ENCODE data around the gene ZNF92. TPM values are rescaled to one million over a fixed set of nuclear protein-coding genes. Genes with fewer than 3 reads are reported as not detected.

Gene ZNF92
- total RNA-seq = 10 to 100 TPM in 1 of 4 donors, 1 to 10 TPM in 3; 2.1 to 22.7 (median 6.0) TPM

GRCh38 chr7:65373608-65374351 is at the start of gene ZNF92:
Gene ZNF92, plus strand, starts transcription at chr7:65373855. Its CDS starts 143 bp downstream, at chr7:65373998.
- intact Hi-C loops (cut with DNase I; ENCODE audit: low total_unique reads) = no loop called here
- peak; percentile 93 for DNase-seq
- H3K9me3 ChIP-seq = no peaks in the 10 kb centered on the region
- peak within 1 kb of the TSS; percentile 74 to 78 for H3K27ac ChIP-seq
- H3K27me3 ChIP-seq = no peaks in the 10 kb centered on the region
- no peaks in the 10 kb centered on the region for H3K4me1 ChIP-seq
- no peaks in the 10 kb centered on the region for H3K36me3 ChIP-seq
- peak within 1 kb of the TSS; percentile 75 to 89 for H3K4me3 ChIP-seq
- peak; percentile 81 to 97 for TF ChIP-seq POLR2A (IDR thresholded peaks at IDR 0.05)
- TF ChIP-seq, protein P1, sequence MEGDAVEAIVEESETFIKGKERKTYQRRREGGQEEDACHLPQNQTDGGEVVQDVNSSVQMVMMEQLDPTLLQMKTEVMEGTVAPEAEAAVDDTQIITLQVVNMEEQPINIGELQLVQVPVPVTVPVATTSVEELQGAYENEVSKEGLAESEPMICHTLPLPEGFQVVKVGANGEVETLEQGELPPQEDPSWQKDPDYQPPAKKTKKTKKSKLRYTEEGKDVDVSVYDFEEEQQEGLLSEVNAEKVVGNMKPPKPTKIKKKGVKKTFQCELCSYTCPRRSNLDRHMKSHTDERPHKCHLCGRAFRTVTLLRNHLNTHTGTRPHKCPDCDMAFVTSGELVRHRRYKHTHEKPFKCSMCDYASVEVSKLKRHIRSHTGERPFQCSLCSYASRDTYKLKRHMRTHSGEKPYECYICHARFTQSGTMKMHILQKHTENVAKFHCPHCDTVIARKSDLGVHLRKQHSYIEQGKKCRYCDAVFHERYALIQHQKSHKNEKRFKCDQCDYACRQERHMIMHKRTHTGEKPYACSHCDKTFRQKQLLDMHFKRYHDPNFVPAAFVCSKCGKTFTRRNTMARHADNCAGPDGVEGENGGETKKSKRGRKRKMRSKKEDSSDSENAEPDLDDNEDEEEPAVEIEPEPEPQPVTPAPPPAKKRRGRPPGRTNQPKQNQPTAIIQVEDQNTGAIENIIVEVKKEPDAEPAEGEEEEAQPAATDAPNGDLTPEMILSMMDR (IDR thresholded peaks at IDR 0.05) = no peak

DNA sequence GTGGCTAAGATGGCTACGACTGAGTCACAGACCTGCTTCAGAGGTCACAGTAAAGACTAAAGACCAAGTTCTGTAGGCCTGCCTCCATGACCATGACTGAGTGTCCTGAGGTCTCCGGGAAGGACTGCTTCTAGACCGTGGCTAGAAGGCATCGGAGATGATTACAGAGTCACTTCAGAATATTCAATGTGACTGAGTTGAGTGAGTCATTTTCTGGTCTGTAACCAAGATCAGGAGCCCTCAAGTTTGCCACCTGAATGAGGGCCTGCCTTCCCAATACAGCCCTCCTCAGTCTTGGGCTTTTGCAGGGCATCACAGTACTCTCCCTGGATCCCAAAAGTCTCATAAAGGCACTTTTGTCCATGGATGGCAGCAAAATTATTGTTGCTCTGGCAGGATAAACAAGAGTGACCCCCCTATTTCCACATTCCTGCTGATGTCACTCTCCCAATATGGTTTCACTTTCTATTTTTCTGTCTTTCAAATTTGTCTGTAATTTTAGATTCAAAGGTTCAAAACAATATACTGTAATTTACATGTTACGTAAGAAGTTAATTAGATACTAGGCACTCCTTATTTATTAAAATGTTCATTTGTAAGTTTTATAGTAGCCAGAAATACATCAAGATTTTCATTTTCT is 47.7 kb upstream of the ZNF92 start:
- Histone ChIP-seq H3K27ac (no peak overlapping the region), H3K9me3 (no peaks in the 10 kb centered on the region), H3K27me3 (no peaks in the 10 kb centered on the region), H3K4me3 (no peak overlapping the region), H3K36me3 (no peaks in the 10 kb centered on the region), H3K4me1 (no peaks in the 10 kb centered on the region)
- no peak for DNase-seq
- intact Hi-C loops (cut with DNase I; ENCODE audit: low total_unique reads) = no loop called here
- TF ChIP-seq, protein P1 (IDR thresholded peaks at IDR 0.05) = no peak
- TF ChIP-seq POLR2A (IDR thresholded peaks at IDR 0.05) = no peak

- H3K4me3 ChIP-seq = no peak overlapping the region
- H3K9me3 ChIP-seq = no peaks in the 10 kb centered on the region
- DNase-seq = no peak
- H3K4me1 ChIP-seq = no peaks in the 10 kb centered on the region
- no peaks in the 10 kb centered on the region for H3K27me3 ChIP-seq
- intact Hi-C loops (cut with DNase I; ENCODE audit: low total_unique reads) = no loop called here
- no peaks in the 10 kb centered on the region for H3K36me3 ChIP-seq
- H3K27ac ChIP-seq = no peak overlapping the region
- TF ChIP-seq, protein P1 (IDR thresholded peaks at IDR 0.05) = no peak
- no peak for TF ChIP-seq POLR2A (IDR thresholded peaks at IDR 0.05)
These were observed 35.3 kb upstream of the ZNF92 start for GRCh38 chr7:65338346-65338745.

- no peaks in the 10 kb centered on the region for H3K9me3 ChIP-seq
- no peak overlapping the region for H3K4me3 ChIP-seq
- TF ChIP-seq POLR2A (IDR thresholded peaks at IDR 0.05) = no peak
- TF ChIP-seq, protein P1 (IDR thresholded peaks at IDR 0.05) = no peak
- intact Hi-C loops (cut with DNase I; ENCODE audit: low total_unique reads) = no loop called here
- no peak overlapping the region for H3K27ac ChIP-seq
- no peaks in the 10 kb centered on the region for H3K27me3 ChIP-seq
- DNase-seq = no peak
- no peaks in the 10 kb centered on the region for H3K36me3 ChIP-seq
- no peaks in the 10 kb centered on the region for H3K4me1 ChIP-seq
These were observed 34.4 kb upstream of the ZNF92 start for GRCh38 chr7:65339257-65339656.
